HepG2 (cell line): ENCODE results near the gene SLC16A3. TPM values are rescaled to one million over a fixed set of nuclear protein-coding genes. Genes with fewer than 3 reads are reported as not detected.
A peak's percentile ranks its signal among the peaks of the same experiment; 100 is the strongest.

Experiments used
- KAT2B ChIP-seq: fragments of 150-350 bp; IDR thresholded peaks from 2 replicates; pipeline ENCODE4 v1.6.1; 2014; ENCODE audit warnings: low read depth, low read length, borderline replicate concordance
- ZHX2 ChIP-seq, 2 experiments: sonication (generic) in 1 of 2; formaldehyde crosslinking in 1 of 2; IDR thresholded peaks; 2 replicates each; pipeline versions ENCODE4 v1.6.1 to v1.9.0; 2014 to 2022; ENCODE audit warnings: antibody characterized with exemption in 1 of 2, borderline replicate concordance in 1 of 2, inconsistent platforms in 1 of 2, low read depth in 1 of 2, missing genetic modification reagents in 1 of 2
- ZNF101 ChIP-seq: sonication (generic); formaldehyde crosslinking; IDR thresholded peaks from 2 replicates; pipeline ENCODE4 v1.4.0; 2020; ENCODE audit warnings: mild to moderate bottlenecking, low read depth, missing genetic modification reagents, borderline replicate concordance
- ZNF318 ChIP-seq: sonication (generic); formaldehyde crosslinking; IDR thresholded peaks from 2 replicates; pipeline ENCODE4 v1.4.0; 2020; ENCODE audit warnings: mild to moderate bottlenecking, missing genetic modification reagents
- ZNF543 ChIP-seq: sonication (generic); formaldehyde crosslinking; IDR thresholded peaks from 2 replicates; pipeline ENCODE4 v1.4.0; 2020; ENCODE audit warnings: mild to moderate bottlenecking, missing genetic modification reagents
- polyA plus RNA-seq, 8 experiments: library from polyadenylated mRNA; depleted of rRNA in 3 of 8; stranded (reverse) in 7 of 8; unstranded in 1 of 8; fragments of >200 nt; fragmentation: Illumina TruSeq in 4 of 8; extraction: Trizol in 4 of 8; gene quantifications; 2 replicates each; pipeline versions ENCODE4 v1.2.1 to v1.2.3, GENCODE V29; 2011 to 2016; ENCODE audit warnings: low read depth in 4 of 8, missing spikeins in 1 of 8, mixed read lengths in 1 of 8; ENCODE audit not compliant: insufficient read depth in 1 of 8
- total RNA-seq, 5 experiments: library from RNA; depleted of rRNA; stranded (reverse); fragments of >200 nt; fragmentation: Illumina TruSeq; extraction: Trizol; gene quantifications; 2 replicates each; pipeline ENCODE4 v1.2.3, GENCODE V29; 2016; ENCODE audit warnings: low read depth in 1 of 5
- TF ChIP-seq, protein P1 (sequence below): IDR thresholded peaks from 2 replicates; pipeline ENCODE4 v1.6.1; 2016; ENCODE audit warnings: mild to moderate bottlenecking
- TF ChIP-seq, protein P2 (sequence below): sonication (generic); formaldehyde crosslinking; IDR thresholded peaks from 2 replicates; pipeline ENCODE4 v1.4.0; 2020; ENCODE audit warnings: missing genetic modification reagents, borderline replicate concordance
- TF ChIP-seq, protein P3 (sequence below): sonication (generic); formaldehyde crosslinking; IDR thresholded peaks from 2 replicates; pipeline ENCODE4 v1.8.1; 2022; ENCODE audit warnings: low read depth, mild to moderate bottlenecking, missing genetic modification reagents

The SLC16A3 gene
- total and polyA plus RNA-seq, 2 of the 13 experiments (the other 11 are each of a cell fraction or from before 2014, with no cell fraction given) = 242 to 349 TPM

GRCh38 chr17:82242698-82242976 lies 13.8 kb downstream of the SLC16A3 start (continued):
- TF ChIP-seq ZHX2 (IDR thresholded peaks at IDR 0.05; ENCODE audit: low read depth) = peak; percentile 25; the same call in 1 of the 2 replicates
- no peak for TF ChIP-seq ZHX2 (CRISPR knock-in tag; IDR thresholded peaks at IDR 0.05; ENCODE audit: borderline replicate concordance)
- TF ChIP-seq, protein P1, sequence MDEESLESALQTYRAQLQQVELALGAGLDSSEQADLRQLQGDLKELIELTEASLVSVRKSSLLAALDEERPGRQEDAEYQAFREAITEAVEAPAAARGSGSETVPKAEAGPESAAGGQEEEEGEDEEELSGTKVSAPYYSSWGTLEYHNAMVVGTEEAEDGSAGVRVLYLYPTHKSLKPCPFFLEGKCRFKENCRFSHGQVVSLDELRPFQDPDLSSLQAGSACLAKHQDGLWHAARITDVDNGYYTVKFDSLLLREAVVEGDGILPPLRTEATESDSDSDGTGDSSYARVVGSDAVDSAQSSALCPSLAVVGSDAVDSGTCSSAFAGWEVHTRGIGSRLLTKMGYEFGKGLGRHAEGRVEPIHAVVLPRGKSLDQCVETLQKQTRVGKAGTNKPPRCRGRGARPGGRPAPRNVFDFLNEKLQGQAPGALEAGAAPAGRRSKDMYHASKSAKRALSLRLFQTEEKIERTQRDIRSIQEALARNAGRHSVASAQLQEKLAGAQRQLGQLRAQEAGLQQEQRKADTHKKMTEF = peak; percentile 69; the same call in 1 of the 2 replicates
- no peak for TF ChIP-seq KAT2B
- TF ChIP-seq, protein P2, sequence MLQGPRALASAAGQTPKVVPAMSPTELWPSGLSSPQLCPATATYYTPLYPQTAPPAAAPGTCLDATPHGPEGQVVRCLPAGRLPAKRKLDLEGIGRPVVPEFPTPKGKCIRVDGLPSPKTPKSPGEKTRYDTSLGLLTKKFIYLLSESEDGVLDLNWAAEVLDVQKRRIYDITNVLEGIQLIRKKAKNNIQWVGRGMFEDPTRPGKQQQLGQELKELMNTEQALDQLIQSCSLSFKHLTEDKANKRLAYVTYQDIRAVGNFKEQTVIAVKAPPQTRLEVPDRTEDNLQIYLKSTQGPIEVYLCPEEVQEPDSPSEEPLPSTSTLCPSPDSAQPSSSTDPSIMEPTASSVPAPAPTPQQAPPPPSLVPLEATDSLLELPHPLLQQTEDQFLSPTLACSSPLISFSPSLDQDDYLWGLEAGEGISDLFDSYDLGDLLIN (CRISPR knock-in tag) = no peak
- no peak for TF ChIP-seq ZNF318 (CRISPR knock-in tag)
- no peak for TF ChIP-seq ZNF543 (CRISPR knock-in tag)
- TF ChIP-seq ZNF101 = no peak
- TF ChIP-seq, protein P3, sequence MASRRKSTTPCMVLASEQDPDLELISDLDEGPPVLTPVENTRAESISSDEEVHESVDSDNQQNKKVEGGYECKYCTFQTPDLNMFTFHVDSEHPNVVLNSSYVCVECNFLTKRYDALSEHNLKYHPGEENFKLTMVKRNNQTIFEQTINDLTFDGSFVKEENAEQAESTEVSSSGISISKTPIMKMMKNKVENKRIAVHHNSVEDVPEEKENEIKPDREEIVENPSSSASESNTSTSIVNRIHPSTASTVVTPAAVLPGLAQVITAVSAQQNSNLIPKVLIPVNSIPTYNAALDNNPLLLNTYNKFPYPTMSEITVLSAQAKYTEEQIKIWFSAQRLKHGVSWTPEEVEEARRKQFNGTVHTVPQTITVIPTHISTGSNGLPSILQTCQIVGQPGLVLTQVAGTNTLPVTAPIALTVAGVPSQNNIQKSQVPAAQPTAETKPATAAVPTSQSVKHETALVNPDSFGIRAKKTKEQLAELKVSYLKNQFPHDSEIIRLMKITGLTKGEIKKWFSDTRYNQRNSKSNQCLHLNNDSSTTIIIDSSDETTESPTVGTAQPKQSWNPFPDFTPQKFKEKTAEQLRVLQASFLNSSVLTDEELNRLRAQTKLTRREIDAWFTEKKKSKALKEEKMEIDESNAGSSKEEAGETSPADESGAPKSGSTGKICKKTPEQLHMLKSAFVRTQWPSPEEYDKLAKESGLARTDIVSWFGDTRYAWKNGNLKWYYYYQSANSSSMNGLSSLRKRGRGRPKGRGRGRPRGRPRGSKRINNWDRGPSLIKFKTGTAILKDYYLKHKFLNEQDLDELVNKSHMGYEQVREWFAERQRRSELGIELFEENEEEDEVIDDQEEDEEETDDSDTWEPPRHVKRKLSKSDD = no peak
